Right ventricle myocardium inferior (tissue), 1 donor: ENCODE results near the gene CCDC157. TPM values are rescaled to one million over a fixed set of nuclear protein-coding genes. Genes with fewer than 3 reads are reported as not detected.
A peak's percentile ranks its signal among the peaks of the same experiment; 100 is the strongest.

Source experiments
- ATAC-seq: fragments of 200-7000 bp; cut with Tn5 transposase; one replicate; pipeline ENCODE4 v1.9.1; 2020; ENCODE audit warnings: mild to moderate bottlenecking, moderate library complexity
- DNase-seq: peaks from one replicate; pipeline ENCODE4 v3.0.0; 2021; ENCODE audit errors: missing footprints
- intact Hi-C: fragments of 100-400 bp; cut with DNase I; formaldehyde crosslinking; loops from one replicate; pipeline ENCODE4 v1.11.0; 2022
- long read RNA-seq: library from polyadenylated mRNA; unstranded; transcript quantifications from one replicate; pipeline ENCODE4 v2.0.0, GENCODE V29; 2021
- total RNA-seq: library from RNA; stranded (reverse); fragmentation: NEBNext Ultra II Directional; extraction: Animal tissue kit (Norgen Biotek cat#: 25700); gene quantifications from one replicate; pipeline ENCODE4 v1.2.1, GENCODE V29; 2021
- donor health status: DM: no; HTN: yes; CAD: no; lungs with severe emphysema.

Gene CCDC157
- total RNA-seq: 0.46 TPM
- long read RNA-seq, partial matches to known transcripts: 0 of 1 reads
- long read RNA-seq, other reads (novel, unspliced or antisense): 0 of 1 reads

DNA sequence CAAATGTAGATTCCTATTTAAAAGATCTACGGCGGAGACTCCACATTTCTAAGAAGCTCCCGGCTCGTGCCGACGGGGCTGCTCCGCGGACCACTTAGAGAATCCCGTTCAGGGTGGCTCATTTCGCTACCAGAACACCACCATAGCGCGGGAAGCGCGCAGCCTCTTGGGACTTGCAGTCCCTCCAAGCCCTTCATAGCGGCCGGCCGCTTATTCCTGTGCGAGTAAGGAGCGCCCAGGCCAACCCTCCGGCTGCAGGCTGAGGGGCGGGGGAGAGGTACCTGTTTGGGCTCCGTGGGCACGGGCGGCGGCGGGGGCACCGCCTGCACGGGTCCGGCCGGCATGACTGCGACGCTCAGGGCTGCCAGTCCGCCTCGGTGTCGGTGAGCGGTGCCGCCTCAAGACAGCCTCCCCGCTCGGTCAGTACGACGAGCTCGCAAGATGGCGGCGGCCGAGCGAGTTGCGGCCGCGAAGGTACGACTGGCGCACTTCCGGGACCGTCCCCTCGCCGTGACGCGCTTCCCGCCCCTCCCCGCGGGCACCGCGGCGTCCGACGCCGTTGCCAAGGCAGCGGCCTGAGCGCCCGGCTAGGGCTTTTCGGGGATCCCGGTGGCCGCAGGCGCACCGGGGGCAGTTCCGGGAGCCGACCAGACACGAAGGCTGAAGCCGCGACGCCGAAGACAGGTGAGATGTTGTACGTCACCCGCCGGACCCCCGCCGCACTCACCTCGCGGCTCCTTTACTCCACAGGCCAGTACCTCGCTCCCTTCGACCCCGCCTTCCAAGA is at the start of gene CCDC157, which contains the start of gene SF3A1:
CCDC157 (plus strand) TSS at position 559 of the 787 bp plus-strand sequence. CDS start 8,994 bp downstream, outside the sequence.
SF3A1 (minus strand) TSS at position 446 of the 787 bp plus-strand sequence; CDS start at position 344, 102 bp downstream.
- DNase-seq: peak; percentile 96
- peak; percentile 98 for ATAC-seq
- intact Hi-C loops: loop anchor here (1.0 to 5.0 kb wide), 2 partner anchors 34 to 67 kb away; partner anchors contain the start of gene CASTOR1

DNA sequence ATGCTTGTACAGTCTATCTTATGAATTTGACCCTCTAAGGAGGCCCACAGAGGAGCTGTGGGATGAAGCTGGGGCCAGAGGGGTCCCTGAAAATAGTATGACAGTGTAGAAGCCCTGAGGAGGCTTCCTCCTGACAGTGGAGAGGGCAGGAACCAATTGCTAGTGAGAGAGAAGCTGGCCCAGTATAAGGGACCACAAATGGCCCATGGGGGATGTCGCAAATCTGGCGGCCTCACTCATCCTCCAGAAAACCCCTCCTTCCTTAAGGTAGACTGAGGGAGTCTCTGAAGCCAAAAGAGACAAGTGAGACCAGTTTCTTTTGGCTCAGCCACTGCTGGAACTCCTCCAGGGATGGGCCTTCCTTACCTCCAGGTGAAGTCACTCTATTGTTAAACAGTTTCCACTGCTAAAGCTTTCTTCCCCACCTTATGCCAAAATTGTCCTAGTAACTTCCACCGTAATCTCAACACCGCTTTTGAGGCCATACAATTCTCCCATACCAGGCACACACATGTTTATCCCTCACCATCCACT is 49.7 kb upstream of the CCDC157 start:
- intact Hi-C loops: no loop called here
- no peak for ATAC-seq
- DNase-seq: no peak

DNA sequence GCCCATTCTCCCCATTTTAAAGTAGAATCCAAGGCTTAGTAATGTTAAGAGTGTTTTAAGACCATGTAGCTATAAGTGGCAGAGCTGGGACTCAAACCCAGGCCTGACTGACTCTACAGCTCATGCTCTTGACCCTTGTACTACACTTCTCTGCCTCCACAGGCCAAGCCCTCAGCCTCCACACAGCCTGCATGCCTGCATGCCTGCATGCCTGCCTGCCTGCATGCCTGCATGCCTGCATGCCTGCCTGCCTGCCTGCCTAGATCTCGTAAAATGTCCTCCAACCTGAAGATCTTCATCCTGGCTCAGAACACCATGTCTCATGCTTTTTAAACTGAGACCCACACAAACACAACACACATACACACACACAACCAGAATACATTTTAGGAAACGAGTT is 48.7 kb upstream of the CCDC157 start:
- no peak for ATAC-seq
- DNase-seq: no peak
- intact Hi-C loops: no loop called here

DNA sequence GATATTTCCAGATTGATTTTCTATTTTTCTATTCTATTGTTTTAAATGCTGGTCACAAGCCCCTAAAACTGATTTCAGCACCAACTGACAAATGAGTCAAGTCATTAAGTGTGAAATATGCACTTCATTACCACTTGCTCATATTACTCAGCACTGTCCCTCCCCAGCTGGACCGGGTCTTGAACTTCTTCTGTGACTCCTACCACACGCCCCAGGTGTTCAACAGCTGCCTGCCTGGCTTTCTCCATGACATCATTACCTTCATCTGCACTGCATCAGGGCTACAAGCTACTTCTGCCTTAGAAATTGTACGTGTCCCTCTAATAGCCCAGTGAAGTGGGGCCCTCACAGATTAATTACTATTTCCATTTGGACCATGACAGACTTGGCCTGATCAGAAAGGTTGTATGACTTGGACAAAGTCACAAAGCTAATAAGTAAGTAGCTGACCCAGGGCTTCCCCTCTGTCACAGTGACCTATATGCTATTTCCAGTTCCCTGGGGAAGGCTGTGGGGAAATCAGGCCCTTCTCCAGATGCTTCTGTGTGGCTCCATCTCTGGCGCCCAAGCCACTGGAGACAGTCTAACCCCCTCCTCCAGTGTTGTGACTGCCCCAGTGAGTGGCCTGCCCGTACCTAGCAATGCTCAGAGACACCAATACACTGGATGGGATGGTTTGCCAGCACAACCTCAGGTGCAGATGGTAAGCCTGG is 48.1 kb upstream of the CCDC157 start:
- intact Hi-C loops: no loop called here
- ATAC-seq (no peak), DNase-seq (no peak)

DNA sequence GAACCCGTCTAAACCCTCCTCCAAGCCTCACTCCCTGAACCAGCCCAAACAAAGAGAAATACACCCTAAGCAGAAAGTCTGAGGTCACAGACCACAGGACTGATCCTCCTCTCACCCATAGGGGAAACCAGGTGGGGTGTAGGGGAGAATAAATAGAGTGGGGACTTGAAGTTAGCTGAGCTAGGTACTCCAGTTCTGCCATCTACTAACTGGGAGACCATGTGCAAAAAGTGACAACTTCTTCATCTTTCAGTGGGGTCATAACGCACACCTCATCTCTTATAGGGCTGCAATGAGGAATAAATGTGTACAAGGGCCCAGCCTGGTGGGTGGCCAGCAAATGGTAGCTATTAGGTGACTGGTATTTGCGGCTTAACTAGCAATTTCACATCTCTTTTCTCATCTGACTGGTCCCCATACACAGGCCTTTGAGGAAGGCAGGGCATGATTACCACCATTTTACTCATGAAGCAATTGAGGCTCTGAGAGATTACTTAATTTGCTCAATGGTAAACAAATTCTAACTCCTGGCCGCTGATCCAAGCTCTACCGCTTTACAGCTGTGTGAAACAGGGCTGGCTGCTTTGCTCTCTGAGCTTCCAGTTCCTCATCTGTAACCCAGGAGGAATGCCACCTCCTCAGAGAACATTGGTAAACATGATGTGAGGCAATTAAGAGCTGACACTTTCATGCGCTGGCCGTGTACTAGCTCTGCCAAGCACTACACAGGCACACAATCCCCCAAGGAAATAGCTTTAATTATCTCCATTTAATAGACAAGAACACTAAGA is 46.7 kb upstream of the CCDC157 start:
- intact Hi-C loops: loop anchor here (2.0 kb wide), 1 partner anchor 17 kb away; the partner anchor contains the start of gene TBC1D10A
- no peak for DNase-seq
- ATAC-seq: peak; percentile 46

DNA sequence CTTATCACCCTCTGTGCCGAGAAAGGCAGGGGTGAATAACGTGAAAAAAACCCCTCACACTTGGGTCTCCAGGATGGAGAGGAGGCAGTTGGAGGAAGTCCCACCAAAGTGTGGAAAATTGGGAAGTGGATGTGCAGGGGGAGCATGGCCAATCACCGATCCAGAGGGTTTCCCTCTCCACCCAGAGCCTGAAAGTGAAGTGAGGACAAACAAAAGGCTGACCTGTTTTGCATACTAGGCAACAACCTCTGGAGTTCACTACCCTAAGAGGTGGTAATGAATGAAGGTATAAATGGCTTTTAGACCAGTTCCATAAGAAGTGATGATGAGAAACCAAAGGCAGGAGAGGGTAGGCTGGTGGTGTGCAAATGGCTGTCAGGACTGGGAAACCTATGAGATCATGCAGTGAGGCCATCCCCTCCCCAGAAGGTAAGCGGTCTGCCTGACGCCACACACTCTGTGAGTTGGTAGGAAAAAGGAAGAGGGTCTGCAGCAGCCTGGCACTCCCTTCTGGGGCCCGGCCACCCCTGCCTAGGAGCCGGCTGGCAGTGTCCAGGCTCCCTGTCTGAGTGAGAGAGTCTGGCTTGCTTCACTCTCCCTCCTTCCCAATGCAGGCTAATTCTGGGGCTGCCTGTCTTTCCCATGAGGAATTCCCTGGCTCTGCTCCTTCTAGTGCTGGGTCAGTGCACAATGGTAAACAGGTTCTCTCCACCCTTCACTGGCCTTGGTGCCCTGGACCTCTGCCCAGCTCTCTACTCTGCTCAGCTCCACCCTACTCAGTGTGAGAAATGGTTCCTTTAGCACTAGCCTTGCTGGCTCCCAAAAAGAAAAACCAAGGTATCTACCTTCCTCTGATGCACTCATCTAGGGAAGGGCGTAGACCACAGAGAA is 45.7 kb upstream of the CCDC157 start:
- DNase-seq (peak; percentile 85), ATAC-seq (peak; percentile 91)
- intact Hi-C loops: loop anchor here (2.0 kb wide), 1 partner anchor 16 kb away; the partner anchor contains the start of gene TBC1D10A

DNA sequence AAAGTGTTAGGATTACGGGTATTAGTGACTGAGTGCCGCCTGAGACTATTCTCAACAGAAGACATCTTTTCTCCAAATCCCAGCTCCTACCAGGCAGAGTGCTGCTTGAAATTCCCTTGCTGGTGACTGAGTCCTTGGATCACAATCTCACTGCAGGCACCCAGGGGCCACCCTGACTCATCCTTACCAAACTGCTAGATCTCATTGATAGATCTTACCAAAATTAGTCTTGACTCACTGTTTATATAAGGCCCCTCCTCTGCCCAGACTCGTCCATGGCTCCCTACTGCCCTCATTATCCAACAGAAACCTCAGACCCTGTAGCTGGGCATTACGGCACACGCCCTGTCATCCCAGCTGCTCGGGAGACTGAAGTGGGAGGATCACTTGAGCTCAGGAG is 44.8 kb upstream of the CCDC157 start:
- intact Hi-C loops: no loop called here
- no peak for ATAC-seq
- DNase-seq: no peak

DNA sequence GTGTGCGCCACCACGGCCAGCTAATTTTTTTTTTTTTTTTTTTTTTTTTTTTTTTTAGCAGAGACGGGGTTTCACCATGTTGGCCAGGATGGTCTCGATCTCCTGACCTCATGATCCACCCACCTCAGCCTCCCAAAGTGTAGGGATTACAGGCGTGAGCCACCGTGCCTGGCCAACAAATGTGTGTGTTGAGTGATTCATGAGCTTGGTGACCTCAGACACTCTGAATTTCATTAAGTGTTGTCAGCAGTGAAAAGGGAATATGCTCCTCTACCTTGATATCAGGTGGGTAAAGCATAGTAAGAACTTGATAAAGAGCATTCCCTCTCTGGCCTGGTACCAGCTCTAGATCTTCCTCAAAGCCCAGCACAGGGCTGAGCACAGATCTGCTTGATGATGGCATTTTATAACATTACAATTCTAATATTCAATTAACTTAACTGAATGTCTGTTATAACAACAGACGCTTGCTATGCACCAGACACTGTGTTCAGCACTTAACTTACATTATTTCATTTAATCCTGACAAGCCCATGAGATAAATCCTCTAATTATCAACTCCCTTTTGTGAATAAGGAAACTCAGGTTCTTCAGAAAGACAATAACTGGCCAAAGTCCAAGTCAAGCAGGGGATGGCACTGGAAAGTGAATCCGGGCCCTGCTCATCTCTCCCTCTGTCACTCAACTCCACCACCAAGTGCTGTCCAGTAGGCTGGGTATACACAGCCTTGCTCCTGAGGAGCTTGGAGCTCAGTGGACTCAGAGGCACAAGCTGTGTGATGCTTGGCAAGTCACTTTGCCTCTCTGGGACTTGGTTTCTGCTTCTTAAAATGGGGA is 43.1 kb upstream of the CCDC157 start:
- ATAC-seq: no peak

DNA sequence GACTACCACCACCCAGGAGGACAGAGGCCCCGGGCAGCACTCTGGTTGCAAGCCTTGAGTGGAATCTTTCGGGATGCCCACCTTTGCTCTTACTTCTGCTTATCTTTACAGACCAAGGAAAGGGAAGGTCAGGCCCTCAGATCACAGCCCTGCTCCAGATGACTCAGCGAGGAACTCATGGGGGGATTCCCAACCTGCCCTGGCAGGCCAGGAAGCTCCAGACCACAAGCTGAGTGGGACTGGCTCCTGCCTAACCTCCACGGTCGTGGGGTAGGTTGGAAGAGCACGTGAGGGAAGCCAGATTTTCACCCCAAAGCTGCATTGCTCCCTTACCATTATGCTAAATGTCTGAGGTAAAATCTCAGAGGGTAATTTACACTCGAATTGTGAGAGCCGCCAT is 41.9 kb upstream of the CCDC157 start:
- intact Hi-C loops: no loop called here
- no peak for DNase-seq
- no peak for ATAC-seq

More for the DNA sequence above, 43.1 kb upstream of the CCDC157 start:
- intact Hi-C loops: no loop called here
- DNase-seq: no peak

DNA sequence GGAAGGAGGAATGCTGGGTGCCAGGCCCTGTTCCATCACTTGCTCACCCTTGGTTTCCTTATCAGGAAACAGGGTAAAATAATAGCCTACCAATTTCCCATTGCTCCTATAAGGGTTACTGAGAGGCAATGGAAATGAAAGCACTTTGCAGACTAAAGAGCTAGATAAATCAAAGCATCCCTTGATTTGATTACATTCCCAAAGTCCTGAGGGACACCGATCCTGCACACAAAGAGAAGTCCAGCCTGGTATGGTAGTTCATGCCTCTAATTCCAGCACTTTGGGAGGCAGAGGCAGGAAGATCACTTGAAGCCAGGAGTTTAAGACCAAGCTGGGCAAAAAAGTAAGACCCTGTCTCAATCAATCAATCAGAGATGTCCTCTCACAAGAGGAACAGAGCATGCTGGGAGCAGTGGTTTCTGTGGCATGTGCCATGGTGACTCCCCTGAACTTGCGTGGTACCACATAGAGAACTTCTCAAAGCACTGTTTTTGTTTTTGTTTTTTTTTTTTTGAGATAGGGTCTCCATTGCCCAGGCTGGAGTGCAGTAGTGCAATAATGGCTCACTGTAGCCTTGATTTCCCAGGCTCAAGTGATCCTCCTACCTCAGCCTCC is 40.7 kb upstream of the CCDC157 start:
- ATAC-seq (no peak), DNase-seq (no peak)
- intact Hi-C loops: no loop called here

DNA sequence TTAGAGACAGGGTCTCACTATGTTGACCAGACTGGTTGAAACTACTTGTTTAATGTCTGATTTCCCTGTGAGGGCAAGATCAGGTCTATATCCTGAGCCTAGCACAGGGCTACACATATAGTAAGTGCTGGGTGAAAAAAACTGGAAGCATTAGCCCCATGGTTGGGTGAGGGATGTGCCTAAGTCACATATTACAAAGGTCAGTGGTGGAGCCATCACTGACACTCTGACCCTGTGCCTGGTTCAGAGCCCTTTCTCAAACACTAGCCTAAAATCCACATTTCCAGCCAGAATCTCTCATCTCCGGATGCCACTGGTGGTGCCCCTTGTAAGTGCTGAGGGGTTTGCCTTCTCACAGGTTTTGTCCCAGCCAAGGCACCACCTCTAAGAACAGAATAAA is 39.0 kb upstream of the CCDC157 start:
- intact Hi-C loops: no loop called here
- ATAC-seq (no peak), DNase-seq (no peak)

DNA sequence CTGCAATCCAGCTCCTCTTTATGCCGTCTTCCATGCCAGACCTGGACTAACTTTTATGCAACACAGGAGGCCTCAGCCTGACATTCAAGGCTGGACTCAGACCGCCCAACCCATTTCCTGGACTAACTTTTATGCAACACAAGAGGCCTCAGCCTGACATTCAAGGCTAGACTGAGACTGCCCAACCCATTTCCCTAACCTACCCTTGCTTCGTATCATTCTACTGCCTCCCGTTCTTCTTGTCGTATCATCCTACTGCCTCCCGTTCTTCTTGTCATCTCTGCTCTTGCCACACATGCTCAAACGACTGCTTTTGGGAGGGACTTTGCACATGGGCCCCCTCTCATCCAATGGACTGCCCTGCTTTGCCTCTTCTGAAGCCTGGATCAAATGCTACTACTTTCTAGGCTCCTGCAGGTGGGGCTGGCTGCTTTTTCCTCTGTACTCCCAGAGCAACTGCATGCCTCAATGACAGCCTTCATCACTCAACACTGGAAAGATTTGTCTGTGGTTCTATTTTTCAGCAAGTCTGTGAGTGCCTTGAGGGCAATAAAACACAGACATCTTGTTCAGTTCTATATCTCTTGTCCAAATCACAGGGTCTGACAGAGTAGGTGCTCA is 37.9 kb upstream of the CCDC157 start:
- no peak for DNase-seq
- no peak for ATAC-seq
- intact Hi-C loops: no loop called here

DNA sequence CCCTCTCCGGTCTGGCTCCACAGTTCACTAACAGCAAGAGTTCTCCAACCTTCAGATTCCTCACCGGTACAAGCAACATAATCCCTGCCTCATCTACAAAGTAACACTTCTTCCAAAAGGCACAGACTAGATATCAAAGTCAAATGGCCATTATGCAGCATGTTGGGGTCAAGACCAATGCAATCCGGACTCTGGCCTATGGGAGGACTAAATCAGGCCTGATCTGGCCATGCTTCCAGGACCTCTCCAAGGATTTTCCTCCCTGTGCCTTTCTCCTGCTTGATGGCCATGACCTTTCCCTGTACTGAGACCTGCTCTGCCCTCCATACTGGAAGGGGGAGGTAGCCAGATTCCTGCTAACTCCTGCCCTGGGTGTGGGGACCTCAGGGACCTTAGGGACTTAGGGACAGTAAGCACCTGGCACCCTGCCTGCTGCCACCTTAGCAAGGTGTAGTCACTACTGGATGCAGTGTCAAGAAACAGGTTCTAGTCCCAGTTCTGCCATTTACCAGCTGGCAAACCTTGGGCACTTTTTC is 36.7 kb upstream of the CCDC157 start:
- intact Hi-C loops: loop anchor here (5.0 kb wide), 1 partner anchor 37 kb away; the partner anchor contains the start of genes CCDC157 and SF3A1
- no peak for DNase-seq
- no peak for ATAC-seq

DNA sequence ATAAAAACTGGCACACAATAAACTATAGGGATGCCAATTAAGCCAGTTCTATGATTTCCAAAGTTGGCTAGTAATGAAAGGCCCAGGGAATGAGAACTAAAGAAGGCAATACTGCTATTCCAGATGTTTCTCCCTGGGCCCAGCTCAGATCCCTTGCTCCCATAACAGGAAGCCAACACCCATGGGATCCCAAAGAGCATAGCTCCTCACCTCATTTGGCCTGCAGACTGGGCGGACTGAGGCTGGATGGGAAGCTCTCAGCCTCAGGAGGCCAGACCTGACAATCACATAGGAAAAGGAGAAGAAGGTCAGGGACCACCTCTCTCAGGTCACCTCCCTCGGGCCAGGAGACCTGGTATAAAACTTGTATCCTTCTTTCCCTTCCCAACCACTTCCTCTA is 35.3 kb upstream of the CCDC157 start:
- intact Hi-C loops: loop anchor here (5.0 kb wide), 1 partner anchor 36 kb away; the partner anchor contains the start of genes CCDC157 and SF3A1
- DNase-seq (no peak), ATAC-seq (peak; percentile 21)

DNA sequence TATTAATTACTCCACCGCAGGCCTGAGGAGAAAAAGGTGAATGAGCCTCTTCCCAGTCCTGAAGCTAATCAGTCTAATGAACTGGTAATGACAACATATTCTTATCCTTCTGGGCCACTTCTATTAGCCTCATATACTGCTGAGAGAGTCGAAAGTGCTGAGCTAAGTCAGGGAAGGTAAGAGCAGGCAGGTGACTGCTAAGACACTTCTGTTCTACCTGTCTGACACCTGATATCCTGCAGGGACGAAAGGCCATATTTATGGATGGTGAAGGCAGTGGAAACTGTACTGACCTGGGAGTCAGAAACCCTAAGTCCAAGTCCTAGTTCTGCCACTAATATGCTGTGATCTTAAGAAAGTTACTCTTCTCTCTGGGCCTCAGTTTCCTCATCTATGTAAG is 33.6 kb upstream of the CCDC157 start:
- DNase-seq (no peak), ATAC-seq (no peak)
- intact Hi-C loops: loop anchor here (5.0 kb wide), 1 partner anchor 34 kb away; the partner anchor contains the start of genes CCDC157 and SF3A1
